Stimulated activated naive CD4-positive, alpha-beta T cell (primary cell): ENCODE data around the gene PPEF2.

ENCODE experiments used
- DNase-seq, 6 experiments: peaks; one replicate each; lab custom pipeline; 2025; lab: John Stamatoyannopoulos, UW

The PPEF2 gene

DNA sequence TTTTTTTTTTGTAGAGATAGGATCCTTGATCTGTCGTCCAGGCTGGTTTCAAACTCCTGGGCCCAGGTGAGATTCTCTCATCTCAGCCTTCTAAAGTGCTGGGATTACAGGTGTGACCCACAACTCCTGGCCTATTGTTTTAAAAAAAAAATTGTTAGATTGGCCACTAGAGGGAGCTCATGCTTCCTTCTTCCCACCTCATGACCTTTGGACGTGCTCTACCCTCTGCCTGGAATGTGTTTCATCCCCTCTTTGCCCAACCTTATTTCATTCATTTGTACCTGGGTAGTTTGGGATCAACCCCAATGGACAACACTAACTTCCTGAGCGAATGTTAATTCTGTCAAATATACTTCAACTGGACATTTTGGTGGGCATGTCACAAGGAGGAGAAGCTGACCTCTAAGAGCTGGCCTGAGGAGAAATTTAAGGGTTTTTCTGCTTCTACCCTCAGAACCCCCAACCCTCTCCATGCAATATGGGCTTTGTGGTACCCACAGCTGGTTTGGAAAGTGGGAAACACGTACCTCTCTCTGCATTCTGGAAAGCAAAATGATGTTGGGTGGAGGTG lies 6.4 kb downstream of the PPEF2 start:
- peak in 2 of 6 experiments; percentile 38 to 46 for DNase-seq

DNA sequence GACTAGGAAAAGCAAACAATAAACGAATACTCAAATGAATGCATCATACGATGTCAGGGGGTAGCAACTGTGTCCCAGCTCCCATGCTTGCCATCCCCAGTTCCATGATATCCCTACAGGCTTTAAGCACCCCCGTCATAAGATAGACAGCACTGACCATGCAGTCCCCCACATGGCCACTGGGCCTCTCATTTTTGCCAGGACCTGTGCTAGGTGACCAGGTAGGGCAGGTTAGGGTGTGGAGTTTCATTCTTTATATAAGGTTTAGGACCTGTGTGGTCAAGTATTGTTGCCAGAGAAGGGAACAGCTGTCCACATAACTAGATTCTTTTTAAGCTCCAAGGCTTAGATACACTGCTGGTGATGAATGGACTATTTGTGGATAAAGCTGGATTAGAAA lies 9.7 kb downstream of the PPEF2 start:
- no peak for DNase-seq

DNA sequence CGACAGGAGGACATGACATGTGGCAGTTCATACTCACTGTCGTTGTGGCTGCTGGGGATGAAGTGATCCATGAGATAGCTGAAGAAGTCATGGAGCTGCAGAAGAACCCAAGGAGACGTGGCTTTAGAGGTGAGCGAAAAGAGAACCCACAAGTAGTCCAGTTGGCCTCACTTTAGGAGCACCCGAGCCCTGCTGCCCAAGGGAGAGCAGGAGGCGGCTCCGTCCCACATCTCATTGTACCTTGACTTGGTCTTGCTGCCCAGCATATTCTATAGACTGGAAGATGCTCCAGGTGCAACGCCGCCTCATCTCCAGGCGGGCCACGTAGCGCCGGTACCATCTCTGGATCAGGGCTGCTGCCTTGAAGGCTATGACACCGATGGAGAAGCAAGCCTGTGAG lies 10.6 kb downstream of the PPEF2 start:
- DNase-seq: no peak

DNA sequence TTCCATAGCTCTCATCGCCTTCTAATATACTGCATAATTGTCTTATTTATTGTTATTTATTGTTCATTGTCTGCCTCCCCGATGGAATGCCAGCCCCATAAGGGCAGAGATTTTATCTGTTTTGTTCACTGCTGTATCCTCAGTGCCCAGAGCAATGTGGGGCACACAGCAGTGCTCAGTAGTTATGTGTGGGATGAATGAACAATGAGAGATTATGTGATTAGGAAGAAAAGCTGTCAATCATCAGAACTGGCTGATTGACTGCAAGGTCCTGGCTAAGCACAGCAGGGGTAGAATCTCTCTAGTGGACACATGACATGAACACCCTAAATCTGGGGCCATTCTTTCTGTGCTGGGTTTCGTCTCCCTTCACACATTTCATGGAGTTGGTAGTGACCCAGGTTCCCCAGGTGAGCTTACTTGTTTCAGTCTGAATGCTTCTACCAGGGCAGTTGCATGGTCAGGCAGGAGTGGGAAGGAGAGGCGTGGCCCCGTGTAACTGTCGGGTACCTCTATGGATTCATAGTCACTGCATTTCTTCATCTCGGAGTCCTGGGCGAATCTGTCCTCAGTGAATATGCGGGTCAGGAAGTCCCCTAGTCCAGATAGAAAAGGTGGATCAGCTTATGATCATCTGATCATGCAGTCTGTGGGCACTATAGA lies 12.6 kb downstream of the PPEF2 start:
- no peak for DNase-seq

DNA sequence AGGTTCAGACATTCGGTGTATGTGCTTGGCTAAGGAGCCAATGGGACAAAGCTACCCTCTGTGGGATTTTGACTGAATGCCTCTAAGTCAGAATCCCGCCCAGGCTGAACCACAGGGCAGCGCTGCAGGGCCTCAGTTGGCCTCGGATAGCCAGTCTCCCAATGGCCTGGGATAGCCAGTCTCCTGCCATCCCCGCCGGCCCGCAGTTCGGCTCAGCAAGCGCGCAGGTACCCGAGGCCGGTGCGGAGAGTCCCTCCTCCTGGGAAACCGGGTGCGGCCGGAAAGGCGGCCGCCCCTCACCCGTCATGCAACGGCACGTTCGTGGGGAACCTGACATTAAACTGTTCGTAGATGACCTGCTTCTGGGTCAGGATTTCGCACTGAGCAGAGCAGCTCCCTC lies 16.1 kb downstream of the PPEF2 start:
- DNase-seq: no peak

DNA sequence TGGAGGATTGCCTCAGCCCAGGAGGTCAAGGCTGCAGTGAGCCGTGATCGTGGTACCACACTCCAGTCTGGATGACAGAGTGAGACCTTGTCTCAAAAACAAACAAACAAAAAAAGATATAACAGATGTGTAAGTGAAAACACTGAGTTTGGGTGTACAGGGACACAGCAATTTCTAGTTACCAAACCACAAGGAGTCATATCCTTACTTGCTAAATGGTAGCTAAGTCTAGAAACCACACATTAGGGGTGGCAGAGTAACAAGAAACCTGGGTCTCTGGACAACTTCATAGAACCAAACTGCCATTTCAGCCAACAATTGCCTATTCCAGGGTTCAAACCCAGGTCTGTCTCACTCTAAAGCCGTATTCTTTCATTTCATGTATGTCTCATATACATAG lies 20.8 kb downstream of the PPEF2 start:
- no peak for DNase-seq

GRCh38 chr4:75880278-75880677 lies 22.0 kb downstream of the PPEF2 start:
- no peak for DNase-seq

DNA sequence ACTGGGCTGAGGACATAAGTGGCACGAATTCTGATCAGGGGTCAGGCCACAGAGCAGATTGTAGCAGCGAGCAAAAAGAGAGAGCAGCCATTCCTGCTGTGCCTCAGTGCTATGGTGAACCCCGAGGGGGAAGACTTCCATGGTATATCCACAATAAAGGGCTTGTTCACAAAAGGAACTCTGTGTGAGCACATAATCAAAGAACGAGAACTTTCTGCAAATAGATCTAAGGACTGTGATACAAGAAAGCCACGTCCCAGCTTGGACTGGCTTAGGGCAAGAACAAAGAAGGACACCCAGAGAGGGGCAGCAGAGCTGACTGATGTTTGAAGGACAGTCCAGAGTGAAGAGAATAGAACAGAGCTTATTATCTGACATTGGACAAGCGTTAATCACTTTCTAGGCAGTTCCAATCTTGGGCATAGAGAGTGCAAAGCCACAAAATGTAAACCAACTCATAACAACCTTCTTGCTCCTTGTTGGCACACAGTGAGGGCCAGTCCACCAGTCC lies 24.0 kb downstream of the PPEF2 start:
- no peak for DNase-seq

GRCh38 chr4:75876218-75876617 lies 26.0 kb downstream of the PPEF2 start:
- no peak for DNase-seq

- DNase-seq: no peak
Measured at GRCh38 chr4:75869100-75869499, 33.2 kb downstream of the PPEF2 start.

DNA sequence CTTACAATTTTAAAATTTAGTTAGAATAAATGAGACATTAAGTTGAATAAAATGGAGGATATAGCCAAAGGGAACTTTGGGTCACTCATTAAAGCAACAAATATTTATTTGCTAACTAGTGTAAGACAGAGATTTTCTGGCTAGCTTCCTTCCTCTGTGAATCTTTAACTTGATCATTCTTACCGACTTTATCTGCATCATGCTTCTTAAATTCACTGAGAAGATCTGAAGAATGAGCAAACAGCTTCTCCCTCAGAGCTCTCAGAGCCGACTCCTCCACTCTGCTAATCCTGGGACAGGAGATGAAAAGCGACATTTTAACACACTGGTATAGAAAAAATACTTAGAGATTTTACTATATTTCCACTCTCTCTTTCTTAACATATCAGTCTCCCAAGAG lies 35.1 kb downstream of the PPEF2 start:
- DNase-seq: no peak

- no peak for DNase-seq
Measured at GRCh38 chr4:75860606-75861005, 41.6 kb downstream of the PPEF2 start.

DNA sequence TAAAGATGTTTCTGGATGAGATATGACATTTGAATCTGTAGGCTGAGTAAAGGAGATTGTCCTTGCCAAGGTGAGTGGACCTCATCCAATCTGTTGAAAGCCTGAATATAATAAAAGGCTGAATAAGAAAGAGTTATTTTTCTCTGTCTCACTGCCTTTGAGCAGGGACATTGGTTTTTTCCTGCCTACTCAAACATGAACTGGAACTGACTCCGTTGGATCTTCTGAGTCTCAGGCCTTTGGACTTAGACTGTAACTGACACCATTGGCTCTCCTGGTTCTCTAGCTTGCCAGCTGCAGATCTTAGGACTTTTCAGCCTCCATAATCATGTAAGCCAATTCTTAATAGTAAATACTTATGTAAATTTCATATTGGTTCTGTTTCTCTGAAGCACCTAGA lies 43.5 kb downstream of the PPEF2 start:
- DNase-seq: no peak

DNA sequence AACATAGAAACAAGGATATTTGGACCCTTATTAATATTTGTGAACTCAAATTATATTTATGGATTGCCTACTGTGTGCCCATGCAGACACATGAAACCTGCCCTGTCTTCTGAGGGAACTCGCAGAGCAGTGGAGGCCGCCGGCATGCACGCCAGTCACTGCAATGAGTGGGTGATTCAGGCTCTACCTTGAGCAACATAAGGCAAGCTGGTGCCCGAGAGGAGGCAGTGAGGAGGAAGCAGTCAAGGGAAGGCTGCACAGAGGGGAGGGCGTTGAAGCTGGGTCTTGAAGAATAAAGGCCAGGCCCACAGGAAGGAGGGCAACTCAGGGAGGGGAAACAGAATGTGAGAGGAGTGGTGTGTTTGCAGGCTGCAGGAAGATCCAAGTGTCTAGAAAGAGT lies 52.8 kb downstream of the PPEF2 start:
- DNase-seq: no peak

DNA sequence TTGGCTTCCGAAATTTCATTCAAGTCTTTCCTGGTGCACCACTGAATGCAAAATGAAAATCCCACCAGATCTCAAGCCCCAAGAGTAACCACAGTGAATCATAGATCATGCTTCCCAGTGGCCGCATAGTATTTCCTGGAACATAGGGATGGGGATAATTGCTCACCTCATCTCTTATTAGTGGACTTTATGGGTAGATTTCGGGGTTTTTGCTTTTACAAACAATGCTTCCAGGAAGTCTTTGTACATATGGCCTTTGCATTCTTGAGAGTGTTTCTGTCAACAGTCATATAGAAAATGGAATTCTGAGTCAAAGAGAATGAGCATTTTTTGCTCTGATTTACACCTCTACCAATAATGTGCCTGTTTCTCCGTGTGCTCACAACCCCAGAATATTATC lies 53.4 kb downstream of the PPEF2 start:
- no peak for DNase-seq

GRCh38 chr4:75848171-75848760 lies 54.0 kb downstream of the PPEF2 start:
- DNase-seq: peak in 2 of 6 experiments; percentile 37 to 38

DNA sequence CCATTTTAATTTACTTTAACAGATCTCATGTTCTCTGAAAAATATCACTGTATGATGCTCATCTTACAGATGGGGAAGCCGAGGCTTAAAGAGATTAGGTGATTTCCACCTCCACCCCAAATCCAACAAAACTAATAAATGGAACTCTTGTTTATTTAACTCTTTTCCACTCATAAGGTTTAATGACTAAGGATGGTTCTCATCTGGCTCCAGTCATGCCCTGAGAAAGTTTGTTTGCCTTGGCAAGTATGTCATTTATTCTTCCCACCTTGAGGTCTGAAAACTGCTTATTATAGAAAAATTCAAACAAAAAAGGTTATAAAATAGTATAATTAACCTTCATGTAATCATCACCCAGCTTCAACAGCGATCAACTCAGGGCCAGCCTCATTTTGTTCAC lies 56.3 kb downstream of the PPEF2 start:
- DNase-seq: no peak

DNA sequence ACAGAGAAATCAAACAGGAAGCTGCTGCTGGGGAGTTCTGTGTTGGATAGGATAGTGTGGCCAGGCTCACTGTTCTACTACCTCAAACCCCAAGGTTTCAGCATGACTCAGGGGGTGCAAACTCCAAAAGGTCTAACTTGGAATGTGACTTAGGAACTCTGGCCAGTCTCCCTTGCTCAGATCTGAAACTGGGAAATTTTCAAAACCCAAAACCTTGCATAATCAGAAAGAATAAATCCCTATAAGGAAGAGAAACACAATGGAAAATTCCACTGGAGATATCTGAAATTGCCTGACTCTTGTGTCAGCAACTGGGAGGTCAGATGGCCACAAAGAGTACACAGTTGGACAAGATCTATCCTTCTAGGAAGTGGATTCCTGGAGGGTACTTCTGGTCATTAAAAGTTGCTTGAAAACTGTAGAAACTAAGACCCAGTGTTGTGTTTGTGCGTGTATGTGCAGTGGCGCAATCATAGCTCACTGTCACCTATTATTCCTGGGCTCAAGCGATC lies 58.0 kb downstream of the PPEF2 start:
- no peak for DNase-seq

DNA sequence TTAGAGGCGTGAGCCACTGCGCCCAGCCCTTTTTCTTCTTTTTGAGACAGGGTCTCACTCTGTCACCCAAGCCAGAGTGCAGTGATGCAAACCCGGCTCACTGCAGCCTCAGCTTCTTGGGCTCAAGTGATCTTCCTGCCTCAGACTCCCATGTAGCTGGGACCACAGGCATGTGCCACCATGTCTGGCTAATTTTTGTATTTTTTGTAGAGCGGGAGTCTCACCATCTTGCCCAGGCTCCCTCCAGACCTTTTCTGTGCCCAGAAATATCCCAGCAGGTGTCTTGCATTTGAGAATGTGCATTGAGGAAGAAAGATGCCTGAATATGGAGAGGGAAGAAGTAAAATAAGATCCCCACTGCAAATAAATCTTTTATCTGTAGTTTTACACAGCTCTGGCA lies 58.7 kb downstream of the PPEF2 start:
- no peak for DNase-seq

DNA sequence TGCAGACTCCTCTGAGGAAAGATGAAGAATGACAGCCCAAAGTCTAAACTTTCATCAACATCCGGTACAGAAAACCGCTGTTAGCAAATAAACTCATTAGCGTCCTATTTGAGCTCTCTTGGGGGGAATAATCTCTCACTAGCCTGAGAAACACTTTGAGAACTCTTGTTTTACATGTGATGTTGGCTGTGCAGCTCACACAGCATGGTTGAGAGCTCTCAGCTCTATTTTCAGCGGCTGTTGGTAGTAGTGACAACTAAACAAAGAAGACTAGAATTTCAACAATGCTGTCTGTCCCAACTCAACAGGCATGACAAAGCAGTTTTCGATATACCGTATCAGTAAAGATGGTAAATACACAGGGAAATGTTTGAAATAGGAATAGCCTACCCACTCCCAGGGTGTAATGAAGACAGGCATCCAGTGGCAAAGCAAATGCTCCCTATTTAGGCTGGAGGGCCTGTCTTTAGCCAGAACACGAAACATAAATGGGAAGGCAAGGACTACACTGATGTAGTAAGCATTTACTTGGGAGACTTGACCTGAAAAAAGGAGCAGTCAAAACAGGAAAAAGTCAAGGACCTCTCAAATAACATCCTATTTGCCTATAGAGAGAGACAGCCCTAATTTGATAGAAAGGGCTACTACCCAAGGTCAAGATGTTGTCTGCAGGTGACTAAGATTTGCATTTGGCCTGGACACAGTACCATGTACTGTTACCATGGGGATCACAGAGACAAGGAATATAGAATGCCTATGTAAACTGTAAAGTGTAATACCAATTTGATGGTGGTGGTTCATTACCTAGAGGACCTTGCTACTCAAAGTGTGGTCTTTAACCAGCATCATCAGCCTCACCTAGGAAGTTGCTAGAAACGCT lies 60.4 kb downstream of the PPEF2 start:
- DNase-seq: no peak

- no peak for DNase-seq
Measured at GRCh38 chr4:75834772-75835154, 67.5 kb downstream of the PPEF2 start.

DNA sequence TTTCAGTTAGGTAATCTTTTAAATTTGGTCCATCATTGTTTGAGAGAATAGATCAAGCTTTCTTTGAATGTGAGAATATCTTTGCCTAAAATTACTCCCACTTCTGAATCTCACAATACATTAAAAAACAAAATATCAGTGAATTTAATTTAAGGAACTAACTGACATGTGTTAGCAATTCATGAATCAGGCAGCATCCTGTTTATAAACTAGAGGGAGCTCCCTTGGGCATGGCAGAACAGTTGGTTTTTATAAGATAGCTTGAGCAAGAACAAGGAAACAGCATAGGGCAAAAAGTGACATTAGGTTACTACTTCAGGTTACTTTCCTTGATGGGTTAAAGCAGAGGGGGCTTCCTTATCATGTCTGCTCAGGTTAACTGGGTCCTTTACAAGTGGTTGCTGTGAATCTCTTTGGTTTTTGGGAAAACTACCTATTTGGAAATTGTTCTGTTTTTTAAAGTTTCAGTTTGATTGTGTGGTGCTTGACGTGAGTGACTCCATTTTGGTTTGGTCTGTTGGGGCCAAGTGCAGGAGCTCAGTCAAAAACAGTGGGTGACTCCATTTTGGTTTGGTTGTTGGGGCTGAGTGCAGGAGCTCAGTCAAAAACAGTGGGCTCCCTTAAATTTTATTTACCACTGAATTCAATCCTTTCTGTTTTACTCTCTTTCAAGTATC lies 68.0 kb downstream of the PPEF2 start:
- DNase-seq: no peak
